COR-L47 (cell line): ENCODE measurements around the gene COX20.
A peak's percentile ranks its signal among the peaks of the same experiment; 100 is the strongest.
"Not testable (repeated sequence)": the region's sequence is repeated elsewhere in the genome, so short reads cannot be mapped to it uniquely, and the experiment has no call there.

Source experiments
- DNase-seq: peaks from one replicate; lab custom pipeline; 2025; lab: John Stamatoyannopoulos, UW

The COX20 gene, protein sequence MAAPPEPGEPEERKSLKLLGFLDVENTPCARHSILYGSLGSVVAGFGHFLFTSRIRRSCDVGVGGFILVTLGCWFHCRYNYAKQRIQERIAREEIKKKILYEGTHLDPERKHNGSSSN

DNA sequence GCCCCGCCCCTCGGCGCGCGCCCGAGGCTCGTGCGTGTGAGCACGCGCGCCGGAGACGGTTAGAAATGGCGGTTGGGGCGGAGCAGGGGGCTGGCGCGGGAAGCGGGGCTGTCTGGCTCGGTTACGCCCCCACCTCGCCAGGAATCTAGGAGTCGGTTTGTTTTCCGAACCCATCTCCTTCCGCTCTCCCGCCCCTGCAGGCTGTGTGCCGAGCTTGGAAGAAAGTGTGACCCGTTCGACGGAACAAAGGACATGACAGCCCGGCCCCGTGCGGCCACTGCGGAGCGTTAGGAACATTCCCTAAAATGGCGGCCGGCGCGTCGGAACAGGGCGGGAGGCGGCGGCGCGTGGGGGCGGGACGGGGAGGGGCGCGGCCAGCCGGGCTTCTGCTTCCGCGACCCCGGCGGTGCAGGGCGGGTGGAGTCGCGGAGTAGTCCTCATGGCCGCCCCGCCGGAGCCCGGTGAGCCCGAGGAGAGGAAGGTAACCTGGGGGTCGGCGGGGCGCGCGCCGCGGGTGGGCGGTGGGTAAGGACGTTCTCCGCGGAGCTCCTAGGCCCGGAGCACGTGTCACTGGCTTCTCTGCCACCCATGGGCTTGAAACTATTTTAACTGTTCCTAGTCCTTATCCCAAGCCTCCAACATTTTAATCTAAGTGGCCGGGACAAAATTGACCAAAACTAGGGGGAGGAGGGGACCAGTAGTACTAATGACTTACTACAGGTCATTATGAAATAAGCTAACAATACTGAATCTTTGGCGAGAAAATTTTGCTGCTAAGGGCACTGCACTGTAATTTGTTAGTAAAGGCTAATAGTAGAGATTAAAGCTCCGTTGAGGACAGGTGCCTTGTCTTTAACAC lies at the start of gene COX20:
Gene COX20 (plus strand): TSS at position 383 of the 859 bp plus-strand sequence. CDS start 57 bp downstream, at position 440.
- DNase-seq: peak; percentile 97

DNA sequence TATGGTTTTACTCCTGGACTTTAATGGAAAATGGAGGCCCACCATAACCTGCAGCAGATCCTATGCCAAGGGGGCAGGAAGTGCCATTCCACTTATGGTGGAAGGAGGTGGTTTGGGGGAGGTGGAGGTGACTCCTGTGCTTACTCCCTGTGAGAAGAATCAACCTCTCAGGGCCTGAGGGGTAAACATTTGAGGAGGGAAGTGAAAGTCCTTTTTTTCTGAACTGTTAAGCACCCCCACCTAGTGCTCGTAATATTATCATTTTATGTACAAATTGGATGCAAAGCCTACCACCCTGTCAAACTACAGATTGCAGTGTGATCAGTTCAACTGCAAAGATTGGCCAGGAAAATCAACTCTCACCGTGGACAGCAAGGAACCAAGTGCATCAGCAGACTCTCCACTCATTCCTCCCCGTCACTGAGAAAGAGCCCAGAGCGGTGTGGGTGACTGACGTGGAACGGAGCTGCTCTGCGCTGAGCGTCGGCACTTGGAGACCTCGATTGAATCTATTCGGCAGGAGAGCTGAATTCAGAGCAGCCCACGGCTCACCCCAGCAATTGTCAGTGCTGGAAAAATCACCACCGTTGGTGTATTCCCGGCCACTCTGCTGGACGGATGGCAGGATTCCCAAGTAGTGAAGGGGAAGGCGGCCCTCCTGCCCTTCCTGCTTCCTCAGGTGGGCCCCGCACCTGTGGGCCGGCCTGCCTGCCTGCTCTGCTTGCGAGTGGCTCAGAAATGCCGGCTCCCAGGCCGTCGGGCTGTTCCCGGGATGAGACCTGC lies 46.8 kb upstream of the COX20 start:
- DNase-seq: no peak

- no peak for DNase-seq
Observed at GRCh38 chr1:244789276-244789580, 46.2 kb upstream of the COX20 start.

- DNase-seq: no peak
Observed at GRCh38 chr1:244789731-244790130, 45.7 kb upstream of the COX20 start.

- DNase-seq: no peak
Observed at GRCh38 chr1:244791061-244791460, 44.4 kb upstream of the COX20 start.

DNA sequence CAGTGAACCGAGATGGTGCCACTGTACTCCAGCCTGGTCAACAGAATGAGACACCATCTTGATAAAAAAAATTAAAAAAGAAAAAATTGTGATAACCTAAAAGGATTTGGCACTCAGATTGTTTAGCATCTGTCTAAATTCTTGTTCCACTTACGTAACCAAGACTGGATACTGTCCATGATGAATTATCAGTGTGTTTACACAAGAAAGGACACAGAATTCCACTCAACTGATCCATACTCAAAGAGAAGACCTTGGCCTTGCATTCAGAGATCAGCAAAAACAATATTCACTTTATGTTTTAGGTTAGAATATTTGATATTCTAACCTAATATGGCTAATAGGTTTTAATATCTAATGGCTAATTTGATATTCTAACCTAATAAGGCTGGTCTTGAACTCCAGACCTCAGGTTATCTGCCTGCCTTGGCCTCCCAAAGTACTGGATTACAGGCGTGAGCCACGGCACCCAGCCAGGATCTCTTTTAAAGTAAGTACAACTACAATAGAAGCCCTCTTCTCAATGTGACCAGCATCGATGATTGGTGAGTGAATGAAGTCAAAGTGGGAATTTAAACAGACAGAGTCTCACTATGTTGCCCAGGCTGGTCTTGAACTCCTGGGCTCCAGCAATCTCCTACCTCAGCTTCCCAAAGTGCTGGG lies 43.1 kb upstream of the COX20 start:
- DNase-seq: no peak

DNA sequence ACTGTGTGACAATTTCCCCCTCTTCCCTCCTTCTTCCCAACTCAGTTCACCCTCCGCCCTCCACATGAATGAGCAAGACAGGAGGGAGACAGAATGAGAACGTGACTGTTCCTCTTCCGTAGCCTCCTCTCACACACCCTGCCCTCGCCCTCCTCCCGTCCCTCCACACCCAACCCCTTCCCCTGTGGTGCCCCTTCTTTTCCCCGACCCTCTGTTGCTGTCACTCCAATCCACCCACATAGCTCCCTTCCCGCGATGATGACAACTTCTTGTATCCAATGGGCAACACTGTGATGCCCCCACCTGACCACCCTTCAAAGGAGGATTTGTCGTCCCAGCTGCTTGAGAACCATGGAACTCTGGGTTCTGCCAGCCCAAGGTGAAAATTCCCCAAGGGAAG lies 41.4 kb upstream of the COX20 start:
- DNase-seq: no peak

GRCh38 chr1:244794516-244794915 lies 40.9 kb upstream of the COX20 start:
- DNase-seq: not testable (repeated sequence)

DNA sequence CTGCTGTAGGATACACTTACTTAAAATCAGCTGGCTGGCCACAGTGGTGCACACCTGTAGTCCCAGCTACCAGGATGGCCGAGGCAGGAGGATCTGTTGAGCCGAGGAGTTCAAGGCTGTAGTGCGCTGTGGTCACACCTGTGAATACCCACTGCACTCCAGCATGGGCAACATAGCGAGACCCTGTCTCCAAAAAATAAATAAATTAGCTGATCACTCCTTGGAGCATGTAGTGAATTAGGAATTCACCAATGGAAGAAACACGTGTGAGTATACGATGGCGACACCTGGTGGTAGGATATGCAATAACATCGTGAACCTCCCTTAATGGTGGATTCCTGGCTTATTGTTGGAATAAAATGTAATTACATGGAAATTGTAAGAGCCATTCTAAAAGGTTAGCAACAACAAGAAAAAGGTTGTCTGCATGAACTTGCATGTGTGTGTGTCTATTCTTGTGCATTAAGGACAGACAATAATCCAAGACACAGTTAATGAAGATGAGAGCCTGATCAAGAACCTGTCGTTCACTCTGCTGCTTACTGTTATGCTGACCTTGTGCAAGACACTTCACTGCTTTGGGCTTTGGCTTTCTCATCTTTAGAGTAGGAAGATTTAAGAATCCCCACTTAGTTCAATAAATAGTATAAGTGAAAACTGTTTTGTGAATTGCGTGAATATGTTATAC lies 38.6 kb upstream of the COX20 start:
- DNase-seq: peak; percentile 48

DNA sequence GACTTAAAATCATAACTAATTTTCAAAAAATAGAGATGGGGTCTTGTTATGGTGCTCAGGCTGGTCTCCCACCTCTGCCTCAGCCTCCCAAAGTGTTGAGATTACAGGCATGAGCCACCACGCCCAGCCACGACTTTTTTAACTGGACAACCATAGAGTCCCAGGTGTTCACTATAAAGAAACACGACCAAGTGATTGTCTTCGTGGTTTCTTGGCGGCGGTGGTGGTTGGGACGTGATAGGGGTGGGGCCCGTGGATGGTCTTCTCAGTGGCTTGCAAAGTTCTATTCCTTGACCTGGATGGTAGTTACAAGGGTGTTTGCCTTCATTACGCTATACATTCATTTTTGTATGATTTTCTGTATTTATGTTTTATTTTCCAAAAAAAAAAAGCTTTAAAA lies 34.6 kb upstream of the COX20 start:
- DNase-seq: no peak

GRCh38 chr1:244801246-244801645 lies 34.2 kb upstream of the COX20 start:
- peak; percentile 14 for DNase-seq

- no peak for DNase-seq
Observed at GRCh38 chr1:244802041-244802440, 33.4 kb upstream of the COX20 start.

- no peak for DNase-seq
Observed at GRCh38 chr1:244802556-244803239, 32.8 kb upstream of the COX20 start.

GRCh38 chr1:244804841-244805240 lies 30.6 kb upstream of the COX20 start:
- DNase-seq: no peak

GRCh38 chr1:244807138-244807537 lies 28.3 kb upstream of the COX20 start:
- no peak for DNase-seq

DNA sequence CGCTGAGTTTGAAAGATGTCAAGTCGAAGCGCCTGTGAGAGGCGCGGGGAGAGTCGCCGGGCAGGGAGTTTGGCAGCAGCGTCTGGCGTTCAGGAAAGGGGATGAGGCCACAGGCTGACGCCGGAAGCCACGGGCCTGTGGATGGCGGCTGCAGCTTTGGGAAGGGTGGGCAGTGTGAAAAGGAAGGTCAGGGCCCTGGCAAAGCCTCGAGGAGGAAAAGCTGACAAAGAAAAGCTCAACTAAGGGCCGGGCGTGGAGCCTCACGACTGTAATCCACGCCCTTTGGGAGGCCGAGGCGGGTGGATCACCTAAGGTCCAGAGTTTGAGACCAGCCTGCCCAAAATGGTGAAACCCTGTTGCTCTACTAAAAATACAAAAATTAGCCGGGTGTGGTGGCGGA lies 25.2 kb upstream of the COX20 start:
- no peak for DNase-seq

DNA sequence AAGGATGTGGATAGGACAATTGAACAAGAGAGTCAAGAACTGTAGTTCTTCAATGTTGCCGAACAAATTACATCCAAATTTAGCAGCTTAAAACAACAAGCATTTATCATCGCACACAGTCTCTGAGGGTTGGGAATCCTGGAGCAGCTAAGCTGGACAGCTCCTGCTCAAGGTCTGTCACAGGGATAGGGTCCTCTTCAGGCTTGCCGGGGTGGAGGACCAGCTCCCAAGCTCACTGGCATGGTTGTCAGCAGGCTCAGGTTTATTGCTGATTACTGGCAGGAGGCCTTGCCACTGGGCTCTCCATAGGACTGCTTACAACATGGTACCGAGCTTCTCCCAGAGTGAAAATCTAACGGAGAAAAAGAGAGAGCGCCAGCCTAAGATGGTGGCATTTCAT lies 22.1 kb upstream of the COX20 start:
- DNase-seq: no peak

DNA sequence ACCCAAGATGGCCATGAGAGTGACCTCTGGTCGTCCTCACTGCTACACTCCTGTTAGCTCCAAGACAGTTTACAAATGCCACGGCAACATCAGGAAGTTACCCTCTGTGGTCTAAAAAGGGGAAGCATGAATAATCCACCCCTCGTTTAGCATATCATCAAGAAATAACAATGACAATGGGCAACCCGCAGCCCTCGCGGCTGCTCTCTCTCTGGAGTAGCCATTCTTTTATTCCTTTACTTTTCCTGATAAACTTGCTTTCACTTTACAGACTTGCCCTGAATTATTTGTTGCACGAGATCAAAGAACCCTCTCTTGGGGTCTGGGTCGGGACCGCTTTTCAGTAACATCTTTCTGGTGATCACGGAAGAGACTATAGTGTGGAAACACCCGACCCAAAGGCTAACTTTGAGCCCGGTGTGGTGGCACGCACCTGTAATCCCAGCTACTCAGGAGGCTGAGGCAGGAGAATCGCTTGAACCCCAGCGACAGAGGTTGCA lies 19.8 kb upstream of the COX20 start:
- DNase-seq: no peak

DNA sequence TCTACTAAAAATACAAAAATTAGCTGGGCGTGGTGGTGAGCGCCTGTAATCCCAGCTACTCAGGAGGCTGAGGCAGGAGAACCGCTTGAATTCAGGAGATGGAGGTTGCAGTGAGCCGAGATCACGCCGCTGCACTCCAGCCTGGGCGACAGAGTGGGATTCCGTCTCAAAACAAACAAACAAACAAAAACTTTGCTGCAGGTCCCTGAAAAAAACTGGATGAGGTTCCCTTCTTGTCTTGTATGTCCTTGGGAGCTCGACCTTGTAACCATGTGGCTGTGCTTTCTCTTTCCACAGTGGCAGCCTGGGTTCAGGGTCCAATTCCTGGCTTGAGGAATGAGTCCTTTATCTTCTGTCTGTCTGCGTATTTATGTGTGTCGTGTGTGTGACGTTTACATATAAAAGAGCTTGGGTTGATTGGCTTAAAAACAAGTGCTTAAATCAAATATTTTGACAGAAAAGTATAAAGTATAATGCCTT lies 18.0 kb upstream of the COX20 start:
- DNase-seq: no peak

DNA sequence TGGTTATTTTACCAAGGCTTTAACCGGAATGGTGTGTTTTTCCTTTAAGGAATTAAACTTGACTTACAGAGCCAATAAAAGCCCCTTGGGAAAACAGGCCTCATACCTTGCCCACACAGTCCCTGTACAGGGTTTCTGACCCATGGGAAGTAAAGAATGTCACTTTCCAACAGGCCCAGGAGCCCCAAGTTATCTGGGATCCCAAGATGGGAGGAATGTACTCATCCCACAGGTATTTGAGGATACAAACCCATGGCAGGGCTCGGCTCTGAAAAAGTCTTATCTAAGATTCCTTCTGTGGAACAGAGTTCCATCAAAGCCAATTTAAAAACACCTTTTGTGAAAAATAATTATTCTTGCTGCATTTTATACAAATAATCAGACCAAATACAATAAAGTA lies 15.3 kb upstream of the COX20 start:
- DNase-seq: no peak

DNA sequence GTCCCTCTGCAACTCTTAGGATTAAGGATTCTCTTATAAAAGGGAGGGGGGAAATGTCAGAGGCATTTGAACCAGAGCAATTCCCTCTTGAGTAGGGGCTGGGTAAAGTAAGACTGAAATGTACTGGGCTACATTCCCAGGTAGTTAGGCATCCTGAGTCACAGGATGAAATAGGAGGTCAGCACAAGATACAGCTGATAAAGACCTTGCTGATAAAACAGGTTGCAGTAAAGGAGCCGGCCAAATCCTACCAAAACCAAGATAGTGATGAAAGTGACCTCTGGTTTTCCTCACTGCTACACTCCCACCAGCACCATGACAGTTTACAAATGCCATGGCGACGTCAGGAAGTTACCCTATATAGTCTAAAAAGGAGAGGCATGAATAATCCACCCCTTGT lies 14.3 kb upstream of the COX20 start:
- no peak for DNase-seq
